Measurements from ENCODE around the gene XYLT1. TPM values are rescaled to one million over a fixed set of nuclear protein-coding genes. Genes with fewer than 3 reads are reported as not detected.

Gene XYLT1
- total and polyA plus RNA-seq, 10 of the 15 experiments (the other 5 are each of a cell fraction or from before 2014, with no cell fraction given) = 0.88 to 14.8 (median 5.8) TPM

GRCh38 chr16:17173281-17173680 is 297.5 kb downstream of the XYLT1 start:
- Histone ChIP-seq H3K27me3 (replicated peaks in 1 of 2; ENCODE audit: control insufficient read depth in 2 of 2, insufficient read depth in 2 of 2, low read length in 1 of 2) (no peaks in the 10 kb centered on the region), H4K20me1 (ENCODE audit: control insufficient read depth, insufficient read depth) (no peaks in the 10 kb centered on the region), H3K4me3 (no peak overlapping the region), H3K27ac (ENCODE audit: control insufficient read depth, insufficient read depth) (no peak overlapping the region), H3K79me2 (ENCODE audit: control insufficient read depth, insufficient read depth, low read length) (no peaks in the 10 kb centered on the region), H3K36me3 (ENCODE audit: control insufficient read depth in 2 of 2, insufficient read depth in 2 of 2, low read length in 1 of 2) (no peaks in the 10 kb centered on the region), H2AFZ (ENCODE audit: control insufficient read depth, low read depth, low read length) (no peak overlapping the region), H3K4me2 (ENCODE audit: control insufficient read depth, insufficient read depth) (peak overlapping the region; percentile 51; the same call in 1 of the 2 replicates), H3K9me3 (replicated peaks; ENCODE audit: control insufficient read depth, insufficient read depth, low read length) (no peaks in the 10 kb centered on the region; the same call in 2 of the 3 replicates), H3K9ac (ENCODE audit: control insufficient read depth, insufficient read depth, low read length) (no peak overlapping the region), H3K4me1 (ENCODE audit: control insufficient read depth, insufficient read depth, low read length) (peaks cover 6% of the 10 kb centered on the region)
- 14% methylated on average over 6 of the region's 6 CpGs for WGBS (ENCODE audit: insufficient coverage, insufficient replicate concordance, low lambda C conversion rate, missing lambda C conversion rate)
- ChIA-PET CTCF (interaction anchor here (0.8 kb wide), 1 partner anchor 294 kb away, joined by 3 read pairs; no protein-coding TSS in a partner anchor), SMC1A (ENCODE audit: uncharacterized antibody, unreplicated experiment) (interaction anchor here (1.2 to 1.5 kb wide), 3 partner anchors 8 to 311 kb away, joined by 3 to 6 read pairs (median 5); no protein-coding TSS in a partner anchor), RAD21 (ENCODE audit: unreplicated experiment) (no interaction called here), POLR2A (no interaction called here)
- BruUV-seq (replicated peaks) = TSS peak; percentile 39
- DNase-seq (ENCODE audit: low read depth, low spot score) (no peak), ATAC-seq (no peak), FAIRE-seq (no peak)
- in situ Hi-C loops (cut with MboI) (no loop called here), intact Hi-C loops (cut with micrococcal nuclease; ENCODE audit: unreplicated experiment) (no loop called here)
- TF ChIP-seq YBX1 (IDR thresholded peaks at IDR 0.05) (no peak), RB1 (IDR thresholded peaks at IDR 0.05; ENCODE audit: borderline replicate concordance) (no peak), NBN (IDR thresholded peaks at IDR 0.05) (no peak), BHLHE40 (IDR thresholded peaks at IDR 0.05; ENCODE audit: borderline replicate concordance in 1 of 2, low read depth in 2 of 2, low read length in 1 of 2) (peak in 1 of 2 experiments; percentile 11; a peak in 1 of 4 replicates), ZNF384 (IDR thresholded peaks at IDR 0.05; ENCODE audit: borderline replicate concordance, low read depth, low read length) (no peak), SPI1 (IDR thresholded peaks at IDR 0.05; ENCODE audit: borderline replicate concordance, insufficient read depth, low read depth, low read length) (peak; percentile 31; the same call in 1 of the 2 replicates), USF1 (IDR thresholded peaks at IDR 0.05; ENCODE audit: borderline replicate concordance, extremely low read length, insufficient read depth, low read depth, low read length) (peak; percentile 9), RUNX3 (IDR thresholded peaks at IDR 0.05; ENCODE audit: low read length) (peak; percentile 56)

All from GM12878 (cell line).